GM18498 (cell line): Measurements from ENCODE around the gene PNPO.
A peak's percentile ranks its signal among the peaks of the same experiment; 100 is the strongest.

Experiments used
- ATAC-seq: cut with Tn5 transposase; IDR thresholded peaks from one replicate; pipeline ENCODE4 v1.9.1; 2021; ENCODE audit warnings: mild to moderate bottlenecking, moderate library complexity; ENCODE audit not compliant: unreplicated experiment

The PNPO gene

DNA sequence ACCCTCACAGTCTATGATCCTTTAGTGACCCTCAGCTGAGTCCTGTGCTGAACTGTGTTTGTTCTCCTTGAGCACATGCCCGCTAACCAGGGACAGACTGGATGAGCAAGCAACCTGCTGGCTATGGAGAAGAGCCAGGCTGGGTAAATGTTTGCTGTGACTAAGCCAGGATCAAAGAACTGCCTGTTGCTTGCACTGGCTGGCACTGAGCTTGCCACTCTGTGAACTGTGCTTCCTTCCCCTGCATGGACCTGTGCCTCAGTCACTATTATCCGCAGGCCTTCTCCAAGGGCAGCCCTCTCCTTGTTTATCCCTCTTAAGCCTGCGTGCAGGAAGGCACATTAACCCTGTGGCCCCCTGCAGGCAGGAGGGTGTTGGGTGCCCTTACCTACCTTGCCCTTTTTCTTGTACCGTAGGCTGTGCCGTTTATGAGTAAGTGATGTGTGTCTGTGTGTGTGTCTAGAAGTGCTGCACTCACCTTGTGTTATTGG is 7.4 kb downstream of the PNPO start:
- no peak for ATAC-seq

DNA sequence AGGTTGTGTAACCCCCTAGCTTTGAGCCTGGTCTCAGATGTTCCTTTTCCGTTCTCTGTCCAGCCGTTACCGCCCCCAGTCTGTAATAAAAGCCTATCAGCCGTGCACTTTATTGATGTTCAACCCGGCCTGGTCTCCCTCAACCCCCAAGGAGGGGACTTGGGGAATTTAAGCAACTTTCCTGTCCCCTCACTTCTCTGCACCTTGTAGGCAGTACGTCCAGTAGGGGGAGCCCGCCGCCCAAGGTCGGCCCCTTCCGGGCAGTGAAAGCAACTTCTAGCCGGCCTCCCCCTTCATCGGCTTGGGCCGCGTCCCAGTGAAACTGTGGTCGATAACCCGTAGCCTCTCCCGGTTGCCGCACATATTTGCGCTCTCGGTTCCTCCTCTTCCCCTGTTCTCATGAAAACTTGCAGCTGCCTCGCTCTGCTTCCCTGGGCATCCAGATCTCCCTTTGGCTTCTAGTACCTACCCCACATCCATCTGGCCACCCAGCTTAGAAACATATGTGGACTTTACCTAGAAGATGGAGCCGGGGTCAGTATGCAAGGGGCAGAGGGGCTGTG is 7.9 kb downstream of the PNPO start:
- peak; percentile 61 for ATAC-seq

DNA sequence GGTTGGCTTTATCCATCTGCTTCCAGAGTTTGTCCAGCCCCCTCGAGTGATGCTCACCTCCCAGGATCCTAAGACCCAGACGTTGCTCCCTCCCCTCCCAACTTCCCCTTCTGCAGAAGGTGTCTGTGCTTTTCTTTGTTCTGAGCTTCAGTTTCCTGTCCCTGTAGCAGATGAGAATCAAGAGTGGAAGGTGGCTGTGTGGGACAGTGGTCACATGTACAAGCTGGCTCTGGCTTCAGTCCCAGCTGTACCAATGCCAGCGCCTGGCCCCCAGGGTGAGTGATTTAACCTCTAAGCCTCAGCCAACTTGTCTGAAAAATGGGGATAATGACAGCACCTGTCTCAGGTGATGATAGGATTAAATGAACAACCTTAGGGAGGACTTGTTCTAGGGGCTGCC is 8.6 kb downstream of the PNPO start:
- no peak for ATAC-seq

DNA sequence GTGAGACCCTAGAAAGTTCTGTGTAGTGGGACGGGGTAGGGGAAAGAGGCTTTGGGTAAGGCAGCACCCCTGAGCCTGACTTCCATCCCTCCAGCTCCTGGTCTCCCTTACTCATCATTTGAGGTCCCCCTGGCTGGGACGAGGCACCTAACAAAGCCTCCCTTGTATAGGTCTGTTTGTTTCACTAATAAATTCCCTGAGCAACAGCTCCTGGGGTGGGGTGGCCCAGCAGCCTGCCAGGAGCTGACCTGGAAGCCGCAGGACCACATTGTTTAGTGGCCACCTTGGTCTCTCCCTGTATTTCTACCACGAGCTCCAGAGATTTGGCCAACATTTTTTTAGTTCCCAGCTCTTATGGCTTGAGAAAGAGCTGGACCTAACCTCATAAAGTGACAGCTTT is 9.1 kb downstream of the PNPO start:
- ATAC-seq: no peak

DNA sequence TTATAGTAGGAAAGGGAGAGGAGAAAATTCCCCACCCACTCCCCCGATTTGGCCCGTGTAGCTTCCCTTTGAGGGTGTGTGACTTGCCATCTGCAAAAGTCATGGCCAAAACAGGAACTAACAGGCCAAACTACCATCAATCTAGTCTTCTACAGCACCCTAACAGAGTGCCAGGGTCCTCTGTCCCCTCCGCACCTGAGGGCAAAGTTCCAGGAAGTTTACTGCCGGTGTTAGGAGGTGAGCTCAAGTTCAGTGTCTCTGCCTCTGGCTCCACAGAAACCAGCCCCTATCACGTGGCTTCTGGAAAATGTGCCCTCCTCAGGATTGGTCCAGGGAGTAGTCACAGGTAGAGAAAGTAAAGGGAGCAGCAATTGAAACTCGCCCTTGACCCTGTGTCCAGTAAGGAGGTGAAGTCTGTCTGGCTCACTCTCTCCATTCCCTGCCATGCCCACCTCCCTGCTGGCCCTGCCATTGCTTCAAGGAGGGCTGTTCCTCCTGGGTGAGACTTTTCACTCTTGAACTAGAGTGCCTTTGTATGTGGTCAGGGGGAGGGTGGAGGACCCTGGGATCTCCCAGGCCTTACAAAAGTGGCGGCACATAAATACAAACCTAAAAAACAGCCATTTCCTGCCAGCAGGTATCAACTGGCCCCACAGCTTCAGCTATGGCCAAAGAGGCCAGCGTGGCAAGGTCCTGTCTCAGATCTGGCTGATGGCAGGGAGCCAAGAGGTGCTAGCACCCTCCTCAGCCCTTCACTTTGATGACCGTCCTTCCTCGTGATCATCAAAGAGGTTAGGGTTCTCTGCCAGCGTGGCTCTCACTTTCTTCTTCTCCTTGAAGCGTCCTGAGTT is 11.0 kb downstream of the PNPO start:
- ATAC-seq: no peak

DNA sequence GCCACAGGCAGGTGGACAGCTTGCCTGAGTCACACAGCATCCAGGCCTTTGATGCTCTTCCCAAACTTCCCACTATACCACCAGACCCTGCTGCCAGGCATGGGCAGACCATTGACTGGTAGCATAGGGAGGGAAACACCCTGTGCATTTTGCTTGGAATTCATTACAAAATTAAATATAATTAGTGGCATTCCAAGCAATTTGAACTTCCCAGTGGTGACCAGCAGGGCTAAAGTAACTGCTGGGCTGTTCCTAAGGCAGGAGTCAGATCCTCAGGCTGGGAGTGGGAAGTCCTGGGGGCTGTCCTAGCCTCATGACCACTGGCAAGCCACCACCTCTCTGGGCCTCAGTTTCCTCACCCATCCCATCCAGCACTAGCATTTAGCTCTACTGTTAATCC is 12.5 kb downstream of the PNPO start:
- no peak for ATAC-seq

DNA sequence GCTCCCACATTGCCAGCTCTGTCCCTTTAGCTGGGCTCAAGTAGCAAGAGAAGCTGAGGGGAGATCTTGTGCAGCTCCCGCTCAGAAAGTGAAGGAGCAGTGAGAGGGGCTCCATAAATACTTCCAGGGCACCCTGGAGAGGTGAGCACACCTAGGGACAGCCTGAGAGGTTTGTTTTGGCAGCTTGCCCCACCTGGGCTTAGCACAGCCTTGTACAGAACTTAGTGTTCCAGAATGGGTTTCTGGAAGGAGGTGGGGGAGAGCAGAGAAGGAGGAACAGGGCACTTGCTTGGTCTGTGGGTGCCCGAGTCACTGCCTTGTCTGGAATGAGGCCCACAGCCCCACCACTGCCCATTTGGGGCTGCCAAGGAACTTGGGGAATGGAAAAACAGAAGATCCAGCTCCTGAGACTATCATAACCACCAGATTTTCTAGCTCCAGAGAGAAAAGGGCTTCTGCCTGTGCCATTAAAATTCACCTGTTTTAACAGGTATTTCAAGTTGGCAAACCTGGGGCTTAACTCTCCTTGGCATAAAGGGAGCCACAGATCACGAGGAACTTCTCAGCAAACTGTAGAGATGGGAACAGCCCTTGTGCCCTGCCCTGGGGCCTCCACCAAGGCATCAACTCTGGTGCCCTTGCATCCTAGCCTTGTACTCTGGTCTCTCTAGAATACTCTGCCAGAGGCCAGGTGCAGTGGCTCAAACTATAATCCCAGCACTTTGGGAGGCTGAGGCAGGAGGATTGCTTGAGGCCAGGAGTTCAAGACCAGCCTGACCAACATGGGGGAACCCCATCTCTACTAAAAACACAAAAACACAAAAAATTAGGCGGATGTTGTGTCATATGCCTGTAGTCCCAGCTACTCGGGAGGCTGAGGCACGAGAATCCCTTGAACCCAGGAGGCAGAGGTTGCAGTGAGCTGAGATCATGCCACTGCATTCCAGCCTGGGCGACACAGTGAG is 14.4 kb downstream of the PNPO start:
- ATAC-seq: no peak

DNA sequence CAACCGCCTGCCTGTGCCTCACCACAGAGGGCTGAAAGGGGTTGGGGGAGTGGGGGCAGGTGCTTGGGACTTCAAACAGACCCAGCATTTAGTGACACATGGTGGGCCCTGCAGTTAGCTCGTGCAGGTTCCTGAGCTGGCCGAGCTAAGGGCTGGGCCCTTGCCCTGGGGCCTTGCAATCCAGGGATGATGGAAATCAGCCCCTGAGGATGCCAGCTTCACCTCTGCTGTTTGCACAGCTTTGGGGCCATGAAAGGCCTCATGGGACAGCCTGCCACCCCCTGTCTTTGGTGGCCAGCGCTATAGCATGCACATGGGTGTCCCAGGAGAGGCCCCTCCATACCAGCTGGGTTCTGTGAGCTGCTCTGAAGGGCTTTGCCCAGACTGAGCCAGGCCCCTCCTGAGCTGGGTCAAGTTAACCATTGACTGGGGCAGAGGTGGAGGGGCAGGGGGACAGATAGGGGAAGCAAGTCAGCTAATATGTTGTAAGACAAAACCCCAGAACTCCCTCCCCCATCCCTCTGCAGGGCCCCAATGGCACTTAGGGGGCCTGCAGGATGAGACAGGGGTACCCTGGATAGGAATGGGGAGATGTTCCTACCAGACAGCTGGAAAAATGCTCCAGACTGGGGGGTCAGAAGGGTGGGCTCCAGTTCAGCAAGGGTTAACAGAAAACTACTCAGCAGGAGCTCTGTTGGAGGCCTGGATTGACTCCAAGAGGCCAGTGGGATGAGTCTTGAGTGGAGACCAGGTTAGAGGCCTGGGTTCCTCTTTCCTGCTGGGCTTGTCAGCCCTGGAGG is 15.6 kb downstream of the PNPO start:
- ATAC-seq: no peak

DNA sequence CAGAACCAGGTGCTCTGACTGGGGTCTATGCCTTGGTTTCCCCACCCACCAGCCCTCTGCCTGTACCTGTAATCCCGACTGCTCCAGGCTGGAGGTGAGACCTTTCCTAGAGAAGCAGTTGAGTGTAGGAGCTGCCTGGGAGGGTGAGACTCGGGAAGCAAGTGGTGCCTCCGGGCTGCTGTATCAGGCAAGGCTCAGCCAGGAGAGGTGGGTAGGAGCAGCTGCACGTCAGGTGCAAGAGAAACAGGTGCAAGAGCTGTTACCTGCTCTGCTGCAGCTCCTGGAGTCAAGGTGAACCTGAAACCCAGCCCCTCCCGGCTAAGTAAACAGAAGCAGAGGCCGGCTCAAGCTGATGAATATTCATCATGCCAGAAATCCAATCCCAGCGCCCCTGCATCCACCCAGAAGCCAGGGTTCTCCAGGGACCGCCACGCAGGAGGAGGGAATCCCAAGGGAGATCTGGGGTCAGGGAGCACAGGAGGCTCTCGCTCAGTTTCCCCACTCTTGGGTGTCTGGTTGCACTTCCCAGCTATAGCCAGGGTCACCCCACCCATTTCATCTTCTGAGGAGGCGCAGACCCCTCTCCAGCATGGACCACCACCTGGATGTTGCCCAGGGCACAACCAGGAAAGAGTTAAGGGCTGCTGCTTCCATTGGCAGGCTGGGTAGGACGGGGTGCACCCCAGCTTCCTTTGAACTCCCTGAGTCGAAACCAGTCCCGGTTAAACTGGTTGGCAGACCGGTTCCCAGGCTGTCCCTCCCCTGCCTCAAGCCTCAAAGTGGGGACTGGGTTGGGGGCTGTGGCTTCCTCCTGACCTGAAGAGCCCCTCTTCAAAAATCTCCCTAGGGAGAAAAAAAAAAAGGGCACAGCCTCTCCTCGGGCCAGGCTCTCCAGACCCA is 16.5 kb downstream of the PNPO start, which contains the start of gene PRR15L:
Gene PRR15L (minus strand): TSS at position 293 of the 900 bp plus-strand sequence. CDS start 4,649 bp downstream, outside the sequence.
- ATAC-seq: no peak

DNA sequence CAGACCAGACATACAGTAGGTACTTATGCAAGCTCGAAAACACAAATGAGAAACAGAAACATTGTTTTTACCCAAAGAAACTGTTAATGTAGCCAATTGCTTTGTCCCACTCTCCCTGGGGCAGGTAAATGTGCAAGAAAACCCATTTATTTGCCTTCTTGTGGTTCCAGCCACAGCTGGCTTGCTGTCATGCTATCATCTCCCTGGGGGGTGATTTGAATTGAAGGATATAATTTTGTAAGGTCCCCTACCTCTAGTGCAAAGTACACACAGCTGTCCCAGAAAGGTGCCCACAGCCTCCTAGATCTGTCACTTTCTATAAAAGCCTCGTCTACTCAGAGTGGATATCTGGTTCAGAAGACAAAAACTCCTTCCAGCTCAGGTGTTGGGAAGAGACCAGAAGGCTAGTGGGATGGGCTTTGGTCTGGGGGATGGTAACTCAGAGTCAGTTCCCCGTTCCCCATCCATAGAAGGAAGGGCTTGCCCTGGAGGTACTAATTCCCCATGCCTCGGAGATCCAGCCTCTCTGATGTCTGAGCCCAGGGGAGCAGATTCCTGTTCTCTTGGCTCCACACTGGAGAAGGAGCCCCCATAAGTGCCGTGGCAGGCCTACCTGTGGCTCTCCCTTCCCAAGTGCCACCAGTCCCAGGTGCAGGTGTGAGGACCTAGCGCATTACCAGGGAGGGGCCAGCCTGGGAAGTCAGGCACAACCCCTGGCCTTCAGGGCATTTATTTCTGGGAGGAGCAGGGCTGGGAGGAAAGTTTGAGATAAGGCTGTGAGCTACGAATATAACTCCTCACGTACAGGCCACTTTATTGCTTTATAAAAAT is 18.7 kb downstream of the PNPO start:
- no peak for ATAC-seq

DNA sequence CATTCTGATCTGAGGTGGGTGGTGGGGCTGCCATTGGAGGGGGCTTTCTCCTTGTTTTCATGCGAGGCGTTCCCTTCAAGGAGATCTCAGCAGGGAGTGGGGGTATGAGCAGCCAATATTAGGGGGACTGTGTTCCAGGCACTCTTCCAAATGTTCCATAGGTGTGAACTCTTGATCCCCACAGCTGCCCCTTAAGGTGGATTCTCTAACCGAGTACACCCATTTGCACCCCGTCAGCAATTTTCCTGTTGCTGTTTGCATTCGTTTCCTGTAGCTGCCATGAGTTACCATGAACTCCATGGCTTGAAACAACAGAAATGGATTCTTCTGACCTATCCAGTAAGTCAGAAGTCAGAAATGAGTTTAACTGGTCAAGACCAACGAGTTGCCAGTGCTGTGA is 20.0 kb downstream of the PNPO start:
- no peak for ATAC-seq

DNA sequence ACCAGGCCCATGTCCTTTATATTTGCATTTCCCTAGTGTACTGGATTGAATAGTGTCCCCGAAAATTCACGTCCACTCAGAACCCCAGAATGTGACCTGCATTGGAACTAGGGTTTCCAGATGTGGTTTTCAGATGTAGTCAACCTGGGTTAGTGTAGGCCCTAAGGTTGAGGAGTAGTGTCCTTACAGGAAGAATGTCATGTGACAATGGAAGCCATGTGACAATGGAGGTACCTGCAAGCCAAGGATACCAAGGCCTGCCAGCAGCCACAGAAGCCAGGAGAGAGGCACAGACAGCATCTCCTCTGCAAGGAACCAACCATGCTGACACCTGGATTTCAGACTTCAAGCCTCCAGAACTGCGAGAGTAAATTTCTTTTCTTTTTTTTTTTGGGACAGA is 21.5 kb downstream of the PNPO start:
- no peak for ATAC-seq

DNA sequence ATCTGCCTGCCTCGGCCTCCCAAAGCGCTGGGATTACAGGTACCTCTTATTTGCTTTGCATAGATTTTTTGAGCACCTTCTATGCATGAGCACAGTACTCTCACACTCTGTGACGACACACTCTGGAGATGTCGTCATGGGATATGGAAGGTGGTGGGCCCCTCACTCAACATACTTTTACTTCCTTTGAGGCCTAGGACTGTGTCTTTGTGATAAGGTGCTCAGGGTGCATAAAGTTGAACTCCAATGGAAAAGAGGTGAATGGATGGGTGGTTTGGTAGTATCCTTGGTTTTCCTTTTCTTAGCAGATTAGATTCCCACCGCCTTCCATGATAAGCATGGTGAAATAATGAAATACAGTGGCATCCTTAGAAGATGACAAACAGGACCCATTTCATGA is 23.5 kb downstream of the PNPO start:
- no peak for ATAC-seq

DNA sequence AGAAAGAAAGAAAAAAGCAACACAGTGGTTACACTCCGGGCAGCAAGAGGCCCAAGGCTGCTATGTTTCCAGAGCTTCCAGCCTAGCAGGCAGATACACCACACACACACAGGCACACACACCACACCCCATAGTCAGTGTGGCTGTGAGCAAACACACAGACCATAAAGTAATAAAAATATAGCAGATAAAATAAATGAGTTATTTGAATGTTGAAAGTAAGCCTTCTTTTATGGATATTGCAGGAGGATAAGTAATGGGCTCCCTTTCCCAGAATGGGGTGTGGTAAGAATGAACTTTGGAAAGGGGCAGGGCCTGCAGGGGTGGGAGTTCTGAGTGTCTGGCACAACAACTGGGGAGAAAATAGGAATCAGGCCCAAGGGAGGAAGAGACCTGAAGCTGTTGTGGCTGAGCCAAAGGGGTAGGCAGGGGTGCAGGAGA is 24.7 kb downstream of the PNPO start:
- no peak for ATAC-seq

DNA sequence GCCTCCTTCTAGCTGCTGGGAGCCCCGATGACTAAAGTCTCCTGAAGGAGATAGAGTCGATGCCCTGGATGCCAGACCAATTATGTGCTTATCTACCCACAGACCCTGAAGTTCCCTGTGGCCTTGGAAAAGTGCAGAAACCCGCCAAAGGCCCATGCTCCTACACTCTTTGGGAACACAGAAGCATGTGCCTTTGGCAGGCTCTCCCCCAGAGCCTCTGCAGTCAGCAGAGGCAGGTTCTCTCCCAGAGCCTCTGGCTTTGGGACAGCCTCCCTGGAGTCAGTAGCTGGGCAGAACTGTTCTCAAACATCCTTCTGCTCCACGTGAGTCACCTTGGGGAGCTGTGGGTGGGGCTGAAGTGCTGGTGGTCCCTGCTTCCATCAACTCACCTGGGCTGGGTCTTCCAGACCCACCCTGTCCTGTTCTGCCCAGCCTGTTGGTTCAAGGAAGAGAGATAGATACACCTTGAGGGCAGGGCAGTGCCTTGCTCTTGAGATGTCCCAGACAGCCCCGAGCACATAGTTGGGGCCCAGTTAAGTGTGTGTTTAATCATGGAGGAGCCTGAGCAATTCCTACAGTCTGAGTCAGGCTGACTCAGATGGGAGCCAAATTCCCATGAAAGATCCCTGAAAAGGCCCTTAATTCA is 26.4 kb downstream of the PNPO start:
- no peak for ATAC-seq

DNA sequence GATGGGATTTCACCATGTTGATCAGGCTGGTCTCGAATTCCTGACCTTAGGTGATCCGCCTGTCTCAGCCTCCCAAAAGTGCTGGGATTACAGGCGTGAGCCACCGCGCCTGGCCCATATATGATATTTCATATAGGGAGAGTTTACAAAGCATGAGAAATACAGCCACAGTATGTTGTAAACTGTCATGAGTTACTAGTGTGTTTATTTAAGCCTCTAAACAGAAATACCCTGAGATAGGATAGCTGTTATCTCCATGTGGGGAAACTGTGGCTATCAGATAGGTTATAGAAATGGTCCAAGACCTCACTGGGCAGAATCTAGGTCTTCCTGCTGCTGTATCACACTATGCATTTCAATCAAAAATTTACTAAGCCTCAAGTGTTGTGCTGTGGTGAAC is 27.5 kb downstream of the PNPO start:
- no peak for ATAC-seq

DNA sequence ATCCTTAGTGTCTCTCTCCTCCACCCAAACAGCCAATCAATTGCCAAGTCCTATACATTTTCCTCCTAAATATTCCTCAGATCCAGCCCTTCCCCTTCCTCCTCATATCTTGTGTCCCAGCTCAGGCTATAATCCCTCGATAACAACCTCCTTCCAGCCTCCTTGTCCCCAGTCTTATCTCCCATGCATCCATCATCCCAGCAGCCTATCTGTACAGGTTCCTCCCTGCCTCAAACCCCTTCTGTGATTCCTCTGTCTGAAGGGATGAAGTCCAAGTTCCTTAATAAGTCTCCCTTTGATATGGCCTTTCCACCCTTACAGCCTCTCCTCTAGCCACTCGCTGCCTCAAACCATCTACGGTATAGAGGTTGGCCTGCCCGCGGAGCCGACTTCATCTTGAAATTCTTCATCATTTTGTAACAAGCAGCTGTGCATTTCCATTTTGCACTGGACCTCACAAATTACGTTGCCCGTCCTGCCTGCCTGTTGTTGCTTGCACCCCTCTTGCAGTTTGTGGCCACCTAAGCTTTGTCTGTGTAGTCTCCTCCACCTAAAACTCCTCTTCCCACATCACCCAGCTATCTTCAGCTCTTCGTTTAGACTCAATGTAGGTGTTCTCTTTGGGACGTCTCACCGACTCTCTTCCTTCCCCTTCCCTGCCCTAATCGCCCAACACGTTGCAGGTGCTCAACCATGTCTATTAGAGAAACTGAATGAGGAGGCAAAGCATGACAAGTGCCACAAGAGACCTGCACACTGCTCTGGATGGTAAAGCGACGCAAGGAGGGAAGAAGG is 28.8 kb downstream of the PNPO start:
- no peak for ATAC-seq
